ENCODE results near the gene ASCC3. TPM values are rescaled to one million over a fixed set of nuclear protein-coding genes. Genes with fewer than 3 reads are reported as not detected.
"Not testable (repeated sequence)": the region's sequence is repeated elsewhere in the genome, so short reads cannot be mapped to it uniquely, and the experiment has no call there.

ASCC3 gene
- total RNA-seq, 1 experiment from 2014 or later: 40.5 TPM

- H3K9me3 ChIP-seq (ENCODE audit: control insufficient read depth in 1 of 2, insufficient read depth in 1 of 2, low read depth in 1 of 2, low read length in 2 of 2); H3K4me2 ChIP-seq (ENCODE audit: low read length); H3K4me1 ChIP-seq (ENCODE audit: control insufficient read depth in 1 of 2, insufficient read depth in 2 of 2, low read length in 2 of 2); H3K9me2 ChIP-seq (ENCODE audit: insufficient read depth); H3K36me3 ChIP-seq (ENCODE audit: control insufficient read depth in 1 of 2, insufficient read depth in 2 of 2, low read length in 2 of 2); POLR2A ChIA-PET; H3K27me3 ChIP-seq (ENCODE audit: insufficient read depth, low read length); H3K4me3 ChIP-seq (replicated peaks in 1 of 2; ENCODE audit: low read depth in 1 of 2, low read length in 2 of 2); BruUV-seq (replicated peaks); ATAC-seq; H3K27ac ChIP-seq (ENCODE audit: low read depth, low read length); H3K79me2 ChIP-seq (ENCODE audit: insufficient read depth, low read length); intact Hi-C loops (cut with micrococcal nuclease); RAD21 ChIA-PET (ENCODE audit: low non-redundant PET in 1 of 2, low total read pairs in 2 of 2, uncharacterized antibody in 2 of 2, unreplicated experiment in 2 of 2); H3K9ac ChIP-seq (ENCODE audit: low read length); H4K20me1 ChIP-seq (ENCODE audit: insufficient read depth); H2AFZ ChIP-seq (ENCODE audit: low read depth, low read length, poor library complexity, severe bottlenecking); DNase-seq (ENCODE audit: low read depth, low spot score); CTCF ChIA-PET: not testable (repeated sequence)
Measured at GRCh38 chr6:100758386-100758785, 122.7 kb downstream of the ASCC3 start.

- BruUV-seq (replicated peaks): no TSS peak
- CTCF ChIA-PET: no interaction called here
- intact Hi-C loops (cut with micrococcal nuclease): no loop called here
Measured at GRCh38 chr6:100753421-100753820, 127.7 kb downstream of the ASCC3 start.

More at GRCh38 chr6:100753421-100753820, 127.7 kb downstream of the ASCC3 start:
- no peak overlapping the region for H3K4me3 ChIP-seq (replicated peaks in 1 of 2; ENCODE audit: low read depth in 1 of 2, low read length in 2 of 2)
- no peak overlapping the region for H2AFZ ChIP-seq (ENCODE audit: low read depth, low read length, poor library complexity, severe bottlenecking)
- H3K9me3 ChIP-seq (ENCODE audit: control insufficient read depth in 1 of 2, insufficient read depth in 1 of 2, low read depth in 1 of 2, low read length in 2 of 2): no peaks in the 10 kb centered on the region
- 0 out of 4 replicates have a peak, but pooled peaks cover 0 to under 1% of the 10 kb centered on the region in 2 experiments for H3K36me3 ChIP-seq (ENCODE audit: control insufficient read depth in 1 of 2, insufficient read depth in 2 of 2, low read length in 2 of 2)
- H3K9me2 ChIP-seq (ENCODE audit: insufficient read depth): no peaks in the 10 kb centered on the region
- no peak overlapping the region for H3K4me2 ChIP-seq (ENCODE audit: low read length)
- no peaks in the 10 kb centered on the region for H3K27me3 ChIP-seq (ENCODE audit: insufficient read depth, low read length)
- ATAC-seq (no peak), DNase-seq (ENCODE audit: low read depth, low spot score) (no peak)
- H3K9ac ChIP-seq (ENCODE audit: low read length): no peak overlapping the region
- no peak for TF ChIP-seq RAD21 (IDR thresholded peaks at IDR 0.05; ENCODE audit: low read depth)
- no peak for TF ChIP-seq EGR1 (IDR thresholded peaks at IDR 0.05; ENCODE audit: low read depth)
- no peak for TF ChIP-seq REST (IDR thresholded peaks at IDR 0.05; ENCODE audit: low read depth)
- TF ChIP-seq ATF3 (IDR thresholded peaks at IDR 0.05): no peak
- TF ChIP-seq CBX3 (IDR thresholded peaks at IDR 0.05; ENCODE audit: low read depth): no peak
- no peak for TF ChIP-seq POLR2A (IDR thresholded peaks at IDR 0.05; ENCODE audit: borderline replicate concordance, extremely low read depth, insufficient read depth, insufficient read length)
- TF ChIP-seq ZNF274 (IDR thresholded peaks at IDR 0.05; ENCODE audit: low read depth, low read length): no peak
- TF ChIP-seq FOSL1 (IDR thresholded peaks at IDR 0.05; ENCODE audit: low read depth): no peak
- TF ChIP-seq ELF1 (IDR thresholded peaks at IDR 0.05; ENCODE audit: borderline replicate concordance, low read depth): no peak
- no peak for TF ChIP-seq ZFX (IDR thresholded peaks at IDR 0.05)
- TF ChIP-seq YY1 (IDR thresholded peaks at IDR 0.05; ENCODE audit: extremely low read depth, insufficient replicate concordance, low read depth, low read length): no peak
- TF ChIP-seq SRF (IDR thresholded peaks at IDR 0.05; ENCODE audit: low read depth): no peak
- no peak for TF ChIP-seq EZH2 (IDR thresholded peaks at IDR 0.05)
- TF ChIP-seq EZH2phosphoT487 (IDR thresholded peaks at IDR 0.05; ENCODE audit: borderline replicate concordance): no peak
- no peak for TF ChIP-seq CTCF (IDR thresholded peaks at IDR 0.05 in 2 of 3, conservative IDR thresholded peaks at IDR 0.05 in 1 of 3; ENCODE audit: borderline replicate concordance in 1 of 3, insufficient read depth in 1 of 3, low read depth in 2 of 3, low read length in 2 of 3)
- no peak for TF ChIP-seq SP1 (IDR thresholded peaks at IDR 0.05; ENCODE audit: low read depth)
- TF ChIP-seq SIN3A (IDR thresholded peaks at IDR 0.05; ENCODE audit: low read depth): no peak
- no peak overlapping the region for H3K27ac ChIP-seq (ENCODE audit: low read depth, low read length)
- H3K4me1 ChIP-seq (ENCODE audit: control insufficient read depth in 1 of 2, insufficient read depth in 2 of 2, low read length in 2 of 2): no peaks in the 10 kb centered on the region
- ChIA-PET POLR2A (interaction anchor here (0.7 kb wide), 1 partner anchor 514 kb away, joined by 3 read pairs; no protein-coding TSS in a partner anchor), RAD21 (ENCODE audit: low non-redundant PET in 1 of 2, low total read pairs in 2 of 2, uncharacterized antibody in 2 of 2, unreplicated experiment in 2 of 2) (no interaction called here)
- no peaks in the 10 kb centered on the region for H3K79me2 ChIP-seq (ENCODE audit: insufficient read depth, low read length)
- H4K20me1 ChIP-seq (ENCODE audit: insufficient read depth): no peaks in the 10 kb centered on the region

Data from HCT116 (cell line).